ENCODE data around the gene SACS.

Gene SACS

GRCh38 chr13:23350009-23350408, 83.5 kb downstream of the SACS start:
- Histone ChIP-seq H3K9me3 (ENCODE audit: severe bottlenecking) (no peaks in the 10 kb centered on the region), H3K36me3 (ENCODE audit: low read depth) (peaks cover 37% of the 10 kb centered on the region), H3K4me3 (ENCODE audit: severe bottlenecking) (no peak overlapping the region), H3K4me1 (ENCODE audit: insufficient read depth, poor library complexity, severe bottlenecking) (no peaks in the 10 kb centered on the region), H3K27ac (ENCODE audit: poor library complexity, severe bottlenecking) (no peak overlapping the region), H3K27me3 (ENCODE audit: insufficient read depth, poor library complexity, severe bottlenecking) (no peaks in the 10 kb centered on the region)
- TF ChIP-seq CTCF (IDR thresholded peaks at IDR 0.05; ENCODE audit: poor library complexity, severe bottlenecking) = no peak
- ATAC-seq (ENCODE audit: low read depth) (no peak), DNase-seq (ENCODE audit: low spot score) (no peak)

GRCh38 chr13:23349161-23349897, 84.2 kb downstream of the SACS start:
- no peaks in the 10 kb centered on the region for H3K9me3 ChIP-seq (ENCODE audit: severe bottlenecking)
- TF ChIP-seq CTCF (IDR thresholded peaks at IDR 0.05; ENCODE audit: poor library complexity, severe bottlenecking) = no peak
- DNase-seq (ENCODE audit: low spot score) (no peak), ATAC-seq (ENCODE audit: low read depth) (no peak)
- no peak overlapping the region for H3K27ac ChIP-seq (ENCODE audit: poor library complexity, severe bottlenecking)
- peaks cover 37% of the 10 kb centered on the region for H3K36me3 ChIP-seq (ENCODE audit: low read depth)
- no peak overlapping the region for H3K4me3 ChIP-seq (ENCODE audit: severe bottlenecking)
- H3K27me3 ChIP-seq (ENCODE audit: insufficient read depth, poor library complexity, severe bottlenecking) = no peaks in the 10 kb centered on the region
- no peaks in the 10 kb centered on the region for H3K4me1 ChIP-seq (ENCODE audit: insufficient read depth, poor library complexity, severe bottlenecking)

- DNase-seq (ENCODE audit: low spot score) (no peak), ATAC-seq (ENCODE audit: low read depth) (no peak)
- Histone ChIP-seq H3K27me3 (ENCODE audit: insufficient read depth, poor library complexity, severe bottlenecking) (no peaks in the 10 kb centered on the region), H3K36me3 (ENCODE audit: low read depth) (peaks cover 29% of the 10 kb centered on the region), H3K9me3 (ENCODE audit: severe bottlenecking) (no peaks in the 10 kb centered on the region), H3K4me1 (ENCODE audit: insufficient read depth, poor library complexity, severe bottlenecking) (no peaks in the 10 kb centered on the region), H3K27ac (ENCODE audit: poor library complexity, severe bottlenecking) (no peak overlapping the region), H3K4me3 (ENCODE audit: severe bottlenecking) (no peak overlapping the region)
- no peak for TF ChIP-seq CTCF (IDR thresholded peaks at IDR 0.05; ENCODE audit: poor library complexity, severe bottlenecking)
Observed at GRCh38 chr13:23348262-23349127, 85.0 kb downstream of the SACS start.

DNA sequence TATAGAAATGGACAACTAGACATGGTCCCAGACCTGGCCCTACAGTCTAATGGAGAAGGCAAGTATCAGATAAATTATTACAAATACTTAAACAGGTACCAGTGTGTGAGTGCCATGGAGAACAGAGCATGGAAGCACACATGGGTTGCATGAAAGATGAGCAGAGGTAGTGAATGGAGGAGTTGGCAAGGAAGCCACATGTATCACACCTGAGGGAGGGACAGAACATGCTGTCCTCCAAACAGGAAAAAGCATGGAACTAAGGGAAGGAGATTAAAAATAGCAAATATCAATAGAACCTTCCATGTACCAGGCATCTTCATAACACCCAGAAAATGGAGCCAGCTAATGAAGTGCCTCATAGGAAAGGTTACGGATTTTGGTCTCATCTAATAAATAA, 85.9 kb downstream of the SACS start:
- Histone ChIP-seq H3K4me3 (ENCODE audit: severe bottlenecking) (no peak overlapping the region), H3K36me3 (ENCODE audit: low read depth) (peaks cover 24% of the 10 kb centered on the region), H3K27ac (ENCODE audit: poor library complexity, severe bottlenecking) (no peak overlapping the region), H3K9me3 (ENCODE audit: severe bottlenecking) (no peaks in the 10 kb centered on the region), H3K27me3 (ENCODE audit: insufficient read depth, poor library complexity, severe bottlenecking) (no peaks in the 10 kb centered on the region), H3K4me1 (ENCODE audit: insufficient read depth, poor library complexity, severe bottlenecking) (no peaks in the 10 kb centered on the region)
- no peak for TF ChIP-seq CTCF (IDR thresholded peaks at IDR 0.05; ENCODE audit: poor library complexity, severe bottlenecking)
- DNase-seq (ENCODE audit: low spot score) (no peak), ATAC-seq (ENCODE audit: low read depth) (no peak)

All from RWPE2 (cell line).